Mesenchymal stem cell (in vitro differentiated cells and primary cell): Measurements from ENCODE around the gene SDK2.

Experiments
- DNase-seq: peaks from one replicate; pipeline ENCODE4 v3.0.0-alpha.2; 2013
- H2AFZ ChIP-seq: one replicate; pipeline ENCODE4 v1.6.1; 2013; ENCODE audit warnings: low read depth, mild to moderate bottlenecking, control low read depth, inconsistent platforms, low read length, moderate library complexity
- H2AK5ac ChIP-seq: 2 replicates; pipeline ENCODE4 v1.6.1; 2013; ENCODE audit warnings: low read length, moderate library complexity, mild to moderate bottlenecking, inconsistent platforms; ENCODE audit not compliant: severe bottlenecking
- H2BK120ac ChIP-seq: one replicate; pipeline ENCODE4 v1.6.1; 2013; ENCODE audit warnings: low read depth, mild to moderate bottlenecking, inconsistent platforms, low read length, moderate library complexity
- H2BK12ac ChIP-seq, 2 experiments: one replicate each; pipeline ENCODE4 v1.6.1; 2013; ENCODE audit warnings: inconsistent platforms in 2 of 2, low read length in 2 of 2, mild to moderate bottlenecking in 2 of 2, moderate library complexity in 2 of 2, control low read depth in 1 of 2
- H2BK15ac ChIP-seq: one replicate; pipeline ENCODE4 v1.6.1; 2013; ENCODE audit warnings: mild to moderate bottlenecking, low read depth, inconsistent platforms; ENCODE audit not compliant: poor library complexity, severe bottlenecking
- H2BK5ac ChIP-seq: 2 replicates; pipeline ENCODE4 v1.6.1; 2013; ENCODE audit warnings: low read depth, mild to moderate bottlenecking, low read length, control low read depth, inconsistent platforms; ENCODE audit not compliant: poor library complexity, severe bottlenecking
- H3K14ac ChIP-seq, 2 experiments: one replicate each; pipeline ENCODE4 v1.6.1; 2013; ENCODE audit warnings: inconsistent platforms in 2 of 2, low read length in 2 of 2, control low read depth in 1 of 2, mild to moderate bottlenecking in 1 of 2, moderate library complexity in 1 of 2
- H3K18ac ChIP-seq, 2 experiments: one replicate each; pipeline ENCODE4 v1.6.1; 2013; ENCODE audit warnings: inconsistent platforms in 2 of 2, low read length in 2 of 2, control low read depth in 1 of 2, low read depth in 1 of 2, mild to moderate bottlenecking in 1 of 2
- H3K23ac ChIP-seq, 2 experiments: one replicate each; pipeline ENCODE4 v1.6.1; 2013; ENCODE audit warnings: inconsistent platforms in 2 of 2, low read length in 2 of 2, mild to moderate bottlenecking in 2 of 2, moderate library complexity in 2 of 2, control low read depth in 1 of 2
- H3K27ac ChIP-seq: 2 replicates; pipeline ENCODE4 v1.5.1; 2013; ENCODE audit warnings: mild to moderate bottlenecking, moderate library complexity, low read length, control low read depth, inconsistent platforms; ENCODE audit not compliant: poor library complexity, severe bottlenecking
- H3K27me3 ChIP-seq, 2 experiments: 2 replicates each; pipeline versions ENCODE4 v1.6.1 to v1.7.0; 2013; ENCODE audit warnings: low read length in 2 of 2, mild to moderate bottlenecking in 2 of 2, moderate library complexity in 2 of 2, control low read depth in 1 of 2, inconsistent platforms in 1 of 2; ENCODE audit not compliant: control insufficient read depth in 1 of 2, insufficient read depth in 1 of 2
- H3K36me3 ChIP-seq, 2 experiments: 2 replicates each; pipeline versions ENCODE4 v1.6.1 to v1.7.0; 2013; ENCODE audit warnings: low read length in 2 of 2, control low read depth in 1 of 2, inconsistent platforms in 1 of 2, low read depth in 1 of 2, mild to moderate bottlenecking in 1 of 2; ENCODE audit not compliant: insufficient read depth in 2 of 2, control insufficient read depth in 1 of 2
- H3K4ac ChIP-seq, 2 experiments: one replicate each; pipeline ENCODE4 v1.6.1; 2013; ENCODE audit warnings: inconsistent platforms in 2 of 2, low read length in 2 of 2, mild to moderate bottlenecking in 2 of 2, moderate library complexity in 2 of 2, control low read depth in 1 of 2, low read depth in 1 of 2
- H3K4me1 ChIP-seq: 2 replicates; pipeline ENCODE4 v1.6.1; 2013; ENCODE audit warnings: low read depth, low read length, control low read depth; ENCODE audit not compliant: control insufficient read depth, insufficient read depth
- H3K4me2 ChIP-seq: 2 replicates; pipeline ENCODE4 v1.6.1; 2013; ENCODE audit warnings: low read length, mild to moderate bottlenecking, inconsistent platforms; ENCODE audit not compliant: poor library complexity, severe bottlenecking
- H3K4me3 ChIP-seq, 2 experiments: 2 replicates each; pipeline versions ENCODE4 v1.5.1 to v1.7.0; 2013; ENCODE audit warnings: low read length in 2 of 2, mild to moderate bottlenecking in 2 of 2, control low read depth in 1 of 2, low read depth in 1 of 2; ENCODE audit not compliant: insufficient read depth in 1 of 2
- H3K79me1 ChIP-seq: replicated peaks from 2 replicates; pipeline ENCODE4 v1.6.1; 2013; ENCODE audit warnings: mild to moderate bottlenecking, control low read depth, low read length, inconsistent platforms; ENCODE audit not compliant: poor library complexity, severe bottlenecking
- H3K9ac ChIP-seq: 2 replicates; pipeline ENCODE4 v1.7.0; 2013; ENCODE audit warnings: mild to moderate bottlenecking, low read length, moderate library complexity
- H3K9me3 ChIP-seq: 2 replicates; pipeline ENCODE4 v1.7.0; 2013; ENCODE audit warnings: mild to moderate bottlenecking, low read length; ENCODE audit not compliant: control insufficient read depth
- H4K8ac ChIP-seq: one replicate; pipeline ENCODE4 v1.6.1; 2013; ENCODE audit warnings: inconsistent platforms, mild to moderate bottlenecking, low read length, moderate library complexity
- H4K91ac ChIP-seq: one replicate; pipeline ENCODE4 v1.6.1; 2013; ENCODE audit warnings: mild to moderate bottlenecking, low read length, inconsistent platforms
- WGBS: methylation state at CpG from one replicate; pipeline ENCODE4 v1.1.7; 2013; ENCODE audit warnings: mixed read lengths; 5-methylcytosine and 5-hydroxymethylcytosine counted together

Gene SDK2

DNA sequence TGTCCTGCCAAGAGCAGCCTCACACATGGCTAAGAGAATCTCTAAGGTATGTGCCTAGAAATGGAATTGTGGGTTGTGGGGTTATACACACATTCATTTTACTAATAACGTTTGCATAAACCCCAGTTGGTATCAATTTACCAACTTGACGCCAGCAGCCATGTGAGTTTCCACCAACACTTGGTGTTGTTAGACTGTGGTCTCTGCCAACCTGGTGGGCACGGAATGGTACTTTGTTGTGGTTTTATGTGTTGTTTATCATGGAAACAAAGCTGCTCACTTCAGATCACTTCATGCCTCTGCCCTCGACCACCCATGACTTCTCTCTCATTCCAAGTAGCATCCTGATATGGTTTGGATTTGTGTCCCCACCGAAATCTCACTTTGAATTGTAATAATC, 180.4 kb downstream of the SDK2 start:
- Histone ChIP-seq H3K4me2 (no peak overlapping the region), H2BK12ac (no peak overlapping the region), H3K14ac (no peak overlapping the region), H2BK15ac (no peak overlapping the region), H4K91ac (no peak overlapping the region), H2BK120ac (no peak overlapping the region), H2BK5ac (no peak overlapping the region), H3K9me3 (peaks cover 6% of the 10 kb centered on the region), H3K36me3 (no peaks in the 10 kb centered on the region), H3K4me1 (no peaks in the 10 kb centered on the region), H3K9ac (no peak overlapping the region), H3K27ac (no peak overlapping the region), H4K8ac (no peak overlapping the region), H3K79me1 (no peaks in the 10 kb centered on the region), H3K27me3 (peaks cover 14 to 41% of the 10 kb centered on the region in 2 experiments), H3K18ac (no peak overlapping the region), H3K4ac (no peak overlapping the region), H3K23ac (no peak overlapping the region), H3K4me3 (no peak overlapping the region), H2AK5ac (no peak overlapping the region), H2AFZ (no peak overlapping the region)
- no peak for DNase-seq
- WGBS, result 84% methylated on average over 3 of the region's 5 CpGs

DNA sequence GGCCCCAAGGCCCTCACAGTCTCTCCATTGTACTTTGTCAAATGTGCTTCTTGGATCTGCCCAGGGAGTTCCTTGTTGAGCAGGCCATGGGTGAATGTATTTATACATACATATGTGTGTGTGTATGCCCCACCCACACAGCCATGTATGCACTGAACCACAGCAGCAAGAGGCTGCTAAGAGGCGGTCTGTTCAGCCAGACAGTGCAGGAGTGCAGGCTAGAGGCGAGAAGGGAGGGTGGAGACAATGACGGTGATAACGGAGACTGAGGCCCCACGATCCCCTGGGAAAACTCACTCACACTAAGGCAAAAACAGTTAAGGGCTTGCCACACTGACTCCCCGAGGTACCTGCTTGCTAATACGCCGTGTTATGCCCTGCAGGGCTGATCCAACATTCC, 181.4 kb downstream of the SDK2 start:
- Histone ChIP-seq H4K8ac (no peak overlapping the region), H3K4me2 (no peak overlapping the region), H2BK120ac (no peak overlapping the region), H3K14ac (no peak overlapping the region), H3K9ac (no peak overlapping the region), H3K79me1 (no peaks in the 10 kb centered on the region), H3K27me3 (peaks cover 14 to 40% of the 10 kb centered on the region in 2 experiments), H3K23ac (no peak overlapping the region), H3K4me1 (no peaks in the 10 kb centered on the region), H2BK12ac (no peak overlapping the region), H2BK15ac (no peak overlapping the region), H3K18ac (no peak overlapping the region), H3K4me3 (no peak overlapping the region), H3K36me3 (no peaks in the 10 kb centered on the region), H3K27ac (no peak overlapping the region), H2BK5ac (no peak overlapping the region), H2AK5ac (no peak overlapping the region), H3K9me3 (peaks cover 6% of the 10 kb centered on the region), H4K91ac (no peak overlapping the region), H3K4ac (no peak overlapping the region), H2AFZ (no peak overlapping the region)
- DNase-seq, result no peak
- WGBS, result 61% methylated on average over 8 of the region's 8 CpGs

DNA sequence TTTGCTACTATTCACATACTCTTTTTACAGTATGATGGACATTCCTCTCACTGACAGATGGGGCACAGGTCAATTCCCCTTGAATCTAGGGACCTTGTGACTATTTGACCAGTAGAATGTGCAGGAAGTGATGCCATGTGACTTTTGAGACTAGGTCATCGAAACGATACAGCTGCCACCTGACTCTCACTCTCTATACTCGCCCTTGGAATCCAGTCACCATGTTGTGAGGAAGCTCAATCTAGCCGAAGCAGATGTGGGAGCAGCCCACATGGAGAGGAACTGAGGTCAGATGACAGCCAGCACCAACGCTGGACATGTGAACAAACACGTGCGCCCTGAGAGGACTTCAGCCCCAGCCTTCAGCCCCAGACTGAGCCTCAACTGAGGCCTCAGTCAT, 184.3 kb downstream of the SDK2 start:
- Histone ChIP-seq H3K14ac (no peak overlapping the region), H2AK5ac (no peak overlapping the region), H3K4ac (no peak overlapping the region), H3K4me1 (no peaks in the 10 kb centered on the region), H2BK5ac (no peak overlapping the region), H2BK120ac (no peak overlapping the region), H2BK12ac (no peak overlapping the region), H3K79me1 (no peaks in the 10 kb centered on the region), H3K36me3 (no peaks in the 10 kb centered on the region), H4K8ac (no peak overlapping the region), H2AFZ (no peak overlapping the region), H4K91ac (no peak overlapping the region), H3K9ac (no peak overlapping the region), H3K23ac (no peak overlapping the region), H3K9me3 (peaks cover 6% of the 10 kb centered on the region), H3K27me3 (peaks cover 7 to 27% of the 10 kb centered on the region in 2 experiments), H2BK15ac (no peak overlapping the region), H3K4me2 (no peak overlapping the region), H3K18ac (no peak overlapping the region), H3K4me3 (no peak overlapping the region), H3K27ac (no peak overlapping the region)
- WGBS, result 73% methylated on average over 7 of the region's 7 CpGs
- DNase-seq, result no peak

DNA sequence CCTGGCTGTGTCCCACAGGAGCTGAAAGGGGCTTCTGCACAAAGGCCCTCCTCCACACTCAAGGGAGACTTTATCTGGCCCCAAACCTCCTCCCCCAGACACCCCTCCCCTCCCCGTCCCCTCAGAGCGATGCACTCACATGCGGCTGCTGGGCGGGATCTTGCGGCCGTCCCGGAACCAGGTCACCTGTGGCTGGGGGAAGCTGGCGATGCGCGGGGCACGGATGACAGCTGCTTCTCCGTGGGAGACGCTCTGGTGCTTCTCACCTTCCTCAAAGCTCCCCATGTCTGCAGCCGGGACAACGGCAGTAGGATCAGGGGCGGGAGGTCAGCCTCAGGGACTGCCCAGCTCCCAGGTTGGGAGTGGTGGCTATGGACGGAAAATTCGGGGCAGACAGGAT, 188.5 kb downstream of the SDK2 start:
- Histone ChIP-seq H3K36me3 (no peaks in the 10 kb centered on the region), H3K79me1 (no peaks in the 10 kb centered on the region), H3K18ac (no peak overlapping the region), H2AK5ac (no peak overlapping the region), H3K27ac (no peak overlapping the region), H3K4me2 (no peak overlapping the region), H3K9ac (no peak overlapping the region), H3K9me3 (peaks cover 6% of the 10 kb centered on the region), H2BK120ac (no peak overlapping the region), H4K91ac (no peak overlapping the region), H3K27me3 (peaks cover 9 to 22% of the 10 kb centered on the region in 2 experiments), H2BK15ac (no peak overlapping the region), H3K23ac (no peak overlapping the region), H2BK5ac (no peak overlapping the region), H2AFZ (no peak overlapping the region), H3K4me3 (no peak overlapping the region), H4K8ac (no peak overlapping the region), H2BK12ac (no peak overlapping the region), H3K4ac (no peak overlapping the region), H3K14ac (no peak overlapping the region), H3K4me1 (no peaks in the 10 kb centered on the region)
- 85% methylated on average over 18 of the region's 18 CpGs for WGBS
- no peak for DNase-seq
